ENCODE measurements around the gene ARID1A.

- TF ChIP-seq CTCF (conservative IDR thresholded peaks at IDR 0.05), result no peak
- TF ChIP-seq ZFX (IDR thresholded peaks at IDR 0.05), result no peak
Observed at GRCh38 chr1:26702680-26703038, 6.8 kb downstream of the ARID1A start.

All from C4-2B (cell line).